K562 (cell line): ENCODE data around the gene MAMDC4. TPM values are rescaled to one million over a fixed set of nuclear protein-coding genes. Genes with fewer than 3 reads are reported as not detected.

Experiments
- ATF7 ChIP-seq: fragments of 450-650 bp; IDR thresholded peaks from 2 replicates; pipeline ENCODE4 v1.7.1; 2014; ENCODE audit warnings: mild to moderate bottlenecking, moderate library complexity
- CBX3 ChIP-seq, 2 experiments: IDR thresholded peaks; 1 replicate in 1 of 2; 2 replicates in 1 of 2; pipeline ENCODE4 v1.6.1; 2012; ENCODE audit warnings: inconsistent platforms in 2 of 2, low read length in 2 of 2, borderline replicate concordance in 1 of 2, control low read depth in 1 of 2
- E2F8 ChIP-seq: fragments of 450-650 bp; IDR thresholded peaks from 2 replicates; pipeline ENCODE4 v1.7.1; 2018; ENCODE audit warnings: mild to moderate bottlenecking, low read depth; ENCODE audit not compliant: partially characterized antibody
- EGR1 ChIP-seq: fragments of 450-650 bp; conservative IDR thresholded peaks from 2 replicates; pipeline ENCODE4 v1.6.1; 2017; ENCODE audit warnings: mild to moderate bottlenecking
- ETV5 ChIP-seq: sonication (generic); formaldehyde crosslinking; IDR thresholded peaks from 2 replicates; pipeline ENCODE4 v1.4.0; 2020; ENCODE audit warnings: low read depth, mild to moderate bottlenecking, missing genetic modification reagents
- FOSL1 ChIP-seq: fragments of 200-800 bp; sonication (Bioruptor generic); conservative IDR thresholded peaks from 2 replicates; pipeline ENCODE4 v1.6.1; 2016; ENCODE audit warnings: missing genetic modification characterization, missing compliant biosample characterization
- FOXA3 ChIP-seq, 2 experiments: fragments of 450-650 bp in 1 of 2; sonication (generic) in 1 of 2; formaldehyde crosslinking; IDR thresholded peaks in 1 of 2; conservative IDR thresholded peaks in 1 of 2; 2 replicates each; pipeline versions ENCODE4 v1.4.0 to v1.8.0; 2020 to 2022; ENCODE audit warnings: mild to moderate bottlenecking in 2 of 2, missing genetic modification reagents in 1 of 2
- FUS ChIP-seq: fragments of 200-400 bp; formaldehyde crosslinking; optimal IDR thresholded peaks from 2 replicates; pipeline ENCODE3; 2017; ENCODE audit warnings: low read depth, low read length
- GATAD2A ChIP-seq: fragments of 450-650 bp; IDR thresholded peaks from 2 replicates; pipeline ENCODE4 v1.6.1; 2017
- KDM5B ChIP-seq: fragments of 200-600 bp; sonication (generic); IDR thresholded peaks from 2 replicates; pipeline ENCODE4 v1.6.1; 2012; ENCODE audit warnings: low read depth, mild to moderate bottlenecking, moderate library complexity, low read length, control low read depth, inconsistent platforms; ENCODE audit not compliant: insufficient replicate concordance
- RBFOX2 ChIP-seq: fragments of 200-400 bp; formaldehyde crosslinking; IDR thresholded peaks from 2 replicates; pipeline ENCODE4 v1.6.1; 2017; ENCODE audit warnings: low read depth, mild to moderate bottlenecking, low read length, moderate library complexity
- SLC30A9 ChIP-seq: fragments of 250-450 bp; sonication (Bioruptor Pico); IDR thresholded peaks from 2 replicates; pipeline ENCODE4 v1.8.0; 2022; ENCODE audit warnings: mild to moderate bottlenecking, moderate library complexity
- SRSF3 ChIP-seq: fragments of 200-400 bp; formaldehyde crosslinking; IDR thresholded peaks from 2 replicates; pipeline ENCODE4 v1.6.1; 2016; ENCODE audit warnings: mild to moderate bottlenecking, low read length, moderate library complexity; ENCODE audit not compliant: insufficient read depth
- TCF7 ChIP-seq: sonication (generic); IDR thresholded peaks from 2 replicates; pipeline ENCODE4 v1.6.1; 2016; ENCODE audit warnings: antibody characterized with exemption, borderline replicate concordance
- UBTF ChIP-seq, 2 experiments: IDR thresholded peaks; 2 replicates each; pipeline ENCODE4 v1.6.1; 2012; ENCODE audit warnings: improper control_type of control experiment in 2 of 2, low read depth in 2 of 2, low read length in 2 of 2, borderline replicate concordance in 1 of 2
- ZFP30 ChIP-seq: fragments of 250-450 bp; sonication (Bioruptor Pico); IDR thresholded peaks from 2 replicates; pipeline ENCODE4 v1.8.0; 2022; ENCODE audit warnings: moderate library complexity, mild to moderate bottlenecking, inconsistent platforms, borderline replicate concordance
- ZNF134 ChIP-seq: fragments of 250-450 bp; sonication (Bioruptor Pico); conservative IDR thresholded peaks from 2 replicates; pipeline ENCODE4 v1.4.0; 2020
- ZNF143 ChIP-seq: sonication (generic); formaldehyde crosslinking; IDR thresholded peaks from 2 replicates; pipeline ENCODE4 v1.9.0; 2022; ENCODE audit warnings: mild to moderate bottlenecking, missing genetic modification reagents
- ZNF511 ChIP-seq: sonication (generic); formaldehyde crosslinking; IDR thresholded peaks from 2 replicates; pipeline ENCODE4 v1.8.0; 2022; ENCODE audit warnings: mild to moderate bottlenecking, missing genetic modification reagents
- ZNF589 ChIP-seq: fragments of 200-800 bp; sonication (Bioruptor generic); IDR thresholded peaks from 2 replicates; pipeline ENCODE4 v1.6.1; 2016; ENCODE audit warnings: low read depth, missing genetic modification characterization, missing compliant biosample characterization
- ZNF778 ChIP-seq: fragments of 450-650 bp; formaldehyde crosslinking; IDR thresholded peaks from 2 replicates; pipeline ENCODE4 v1.4.0; 2020; ENCODE audit warnings: mild to moderate bottlenecking, moderate library complexity
- ZNF830 ChIP-seq: fragments of 250-450 bp; sonication (Bioruptor Pico); IDR thresholded peaks from 2 replicates; pipeline ENCODE4 v1.5.0; 2021; ENCODE audit warnings: mild to moderate bottlenecking
- polyA plus RNA-seq, 8 experiments: library from polyadenylated mRNA; depleted of rRNA in 4 of 8; stranded (reverse) in 5 of 8; unstranded in 3 of 8; fragments of >200 nt; fragmentation: Nextera tagmentation in 2 of 8; fragmentation: Illumina TruSeq in 1 of 8; extraction: Ambion mirVana in 2 of 8; extraction: Trizol in 1 of 8; gene quantifications; 2 replicates each; pipeline versions ENCODE4 v1.2.1 to v1.2.3, GENCODE V29; 2011 to 2014; ENCODE audit warnings: inconsistent platforms in 1 of 8, missing spikeins in 1 of 8
- total RNA-seq, 7 experiments: library from RNA; depleted of rRNA in 6 of 7; stranded (reverse); fragments of >200 nt in 6 of 7; fragmentation: Illumina TruSeq in 2 of 7; extraction: Trizol in 2 of 7; gene quantifications; 2 replicates each; pipeline versions ENCODE4 v1.2.1 to v1.2.3, GENCODE V29; 2011 to 2021; ENCODE audit warnings: low replicate concordance in 1 of 7

The MAMDC4 gene
- total and polyA plus RNA-seq, 9 of the 15 experiments (the other 6 are each of a cell fraction or from before 2014, with no cell fraction given), result 0.03 to 10.8 (median 1.5) TPM

GRCh38 chr9:136807281-136808074, 44.7 kb upstream of the MAMDC4 start, which contains the start of gene RABL6 (continued):
- TF ChIP-seq UBTF (IDR thresholded peaks at IDR 0.05; ENCODE audit: borderline replicate concordance in 1 of 2, low read depth in 2 of 2, low read length in 2 of 2) (peak in 1 of 2 experiments; percentile 55; a peak in 1 of 4 replicates), ZNF830 (CRISPR knock-in tag) (no peak), FUS (no peak), ATF7 (peak; percentile 44; the same call in 1 of the 2 replicates), RBFOX2 (peak; percentile 69; the same call in 1 of the 2 replicates), CBX3 (IDR thresholded peaks at IDR 0.05; ENCODE audit: borderline replicate concordance in 1 of 2, low read length in 2 of 2) (peak in 1 of 2 experiments; percentile 14; a peak in 1 of 3 replicates), FOXA3 (CRISPR knock-in tag; conservative IDR thresholded peaks at IDR 0.05 in 1 of 2, IDR thresholded peaks at IDR 0.05 in 1 of 2) (no peak), E2F8 (no peak), TCF7 (no peak), SLC30A9 (CRISPR knock-in tag) (no peak), FOSL1 (0 out of 2 replicates have a peak, but pooled peaks have one; percentile 10), GATAD2A (peak; percentile 50; the same call in 1 of the 2 replicates), ZNF134 (no peak), SRSF3 (no peak), ZNF778 (CRISPR knock-in tag) (no peak), ZNF511 (CRISPR knock-in tag) (no peak), ETV5 (CRISPR knock-in tag) (peak; percentile 35; the same call in 1 of the 2 replicates), ZNF143 (CRISPR knock-in tag) (no peak), ZFP30 (no peak), ZNF589 (CRISPR knock-in tag) (no peak), KDM5B (peak; percentile 55), EGR1 (peak; percentile 31)
